ENCODE results near the gene GALNT18. TPM values are rescaled to one million over a fixed set of nuclear protein-coding genes. Genes with fewer than 3 reads are reported as not detected.

Gene GALNT18
- total and polyA plus RNA-seq, 4 donors: 2.1 to 11.0 (median 3.8) TPM

DNA sequence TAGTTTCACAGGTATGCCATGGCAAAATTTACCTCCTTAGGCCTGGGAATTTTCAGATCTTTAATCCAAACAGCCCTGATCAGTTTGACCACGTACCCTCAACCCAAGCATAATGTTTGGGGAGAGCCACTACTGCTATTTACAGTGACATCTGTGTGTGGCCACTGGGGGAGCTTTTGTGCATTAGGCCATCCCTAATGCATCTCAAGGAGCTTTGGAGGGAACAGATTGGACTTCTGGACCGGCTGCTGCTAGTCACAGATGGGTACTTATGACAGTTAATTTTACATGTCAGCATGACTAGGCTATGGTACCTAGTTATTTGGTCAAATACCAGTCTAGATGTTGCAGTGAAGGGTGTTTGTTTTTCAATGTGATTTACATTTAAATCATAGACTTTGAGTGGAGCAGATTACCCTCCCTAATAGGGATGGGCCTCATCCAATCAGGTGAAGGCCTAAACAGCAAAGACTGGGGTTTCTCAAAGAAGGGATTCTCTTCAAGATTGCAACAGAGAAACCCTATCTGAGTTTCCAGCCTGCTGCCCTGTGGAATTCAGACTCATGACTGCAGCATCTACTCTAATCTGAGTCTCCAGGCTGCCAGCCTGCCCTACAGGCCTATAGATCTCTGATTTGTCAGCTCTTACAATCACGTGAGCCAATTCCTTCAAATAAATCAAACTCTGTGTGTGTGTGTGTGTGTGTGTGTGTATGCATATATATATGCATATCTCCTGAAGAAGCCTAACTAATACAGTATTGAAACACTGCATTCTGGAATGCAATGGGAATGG, 38.0 kb upstream of the GALNT18 start:
- no peaks in the 10 kb centered on the region for H3K27me3 ChIP-seq (ENCODE audit: control insufficient read depth in 4 of 4, insufficient read depth in 4 of 4, low read length in 3 of 4)
- WGBS: 90% methylated on average over 3 of the region's 3 CpGs
- H3K36me3 ChIP-seq (ENCODE audit: control insufficient read depth in 4 of 4, insufficient read depth in 3 of 4, low read depth in 1 of 4, low read length in 3 of 4): no peaks in the 10 kb centered on the region
- no peak for DNase-seq (ENCODE audit: low spot score)
- no peak overlapping the region for H3K9ac ChIP-seq (ENCODE audit: low read depth in 1 of 2, low read length in 2 of 2)
- no peak overlapping the region for H3K27ac ChIP-seq (ENCODE audit: low read depth in 1 of 2, low read length in 2 of 2)
- no peaks in the 10 kb centered on the region for H3K9me3 ChIP-seq (ENCODE audit: control insufficient read depth in 4 of 4, low read length in 3 of 4)
- no peak overlapping the region for H3K4me3 ChIP-seq (ENCODE audit: low read depth in 1 of 3, low read length in 3 of 3)
- no peak for TF ChIP-seq FOXA2 (IDR thresholded peaks at IDR 0.05)
- TF ChIP-seq FOXA1 (IDR thresholded peaks at IDR 0.05): no peak
- TF ChIP-seq, protein P1, sequence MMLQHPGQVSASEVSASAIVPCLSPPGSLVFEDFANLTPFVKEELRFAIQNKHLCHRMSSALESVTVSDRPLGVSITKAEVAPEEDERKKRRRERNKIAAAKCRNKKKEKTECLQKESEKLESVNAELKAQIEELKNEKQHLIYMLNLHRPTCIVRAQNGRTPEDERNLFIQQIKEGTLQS (IDR thresholded peaks at IDR 0.05): no peak
- no peak for TF ChIP-seq TAF1 (conservative IDR thresholded peaks at IDR 0.05)
- TF ChIP-seq YY1 (IDR thresholded peaks at IDR 0.05): no peak
- TF ChIP-seq RXRA (IDR thresholded peaks at IDR 0.05): no peak
- no peak for TF ChIP-seq SP1 (IDR thresholded peaks at IDR 0.05)
- TF ChIP-seq ZBTB33 (IDR thresholded peaks at IDR 0.05): no peak
- no peaks in the 10 kb centered on the region for H3K4me1 ChIP-seq (ENCODE audit: control insufficient read depth in 4 of 4, insufficient read depth in 4 of 4, low read length in 3 of 4)

GRCh38 chr11:11657218-11657955, 35.6 kb upstream of the GALNT18 start:
- H3K4me3 ChIP-seq (ENCODE audit: low read depth in 1 of 3, low read length in 3 of 3): no peak overlapping the region
- 69% methylated on average over 6 of the region's 6 CpGs for WGBS
- H3K9me3 ChIP-seq (ENCODE audit: control insufficient read depth in 4 of 4, low read length in 3 of 4): no peaks in the 10 kb centered on the region
- no peaks in the 10 kb centered on the region for H3K27me3 ChIP-seq (ENCODE audit: control insufficient read depth in 4 of 4, insufficient read depth in 4 of 4, low read length in 3 of 4)
- H3K9ac ChIP-seq (ENCODE audit: low read depth in 1 of 2, low read length in 2 of 2): no peak overlapping the region
- no peak overlapping the region for H3K27ac ChIP-seq (ENCODE audit: low read depth in 1 of 2, low read length in 2 of 2)
- H3K36me3 ChIP-seq (ENCODE audit: control insufficient read depth in 4 of 4, insufficient read depth in 3 of 4, low read depth in 1 of 4, low read length in 3 of 4): no peaks in the 10 kb centered on the region
- H3K4me1 ChIP-seq (ENCODE audit: control insufficient read depth in 4 of 4, insufficient read depth in 4 of 4, low read length in 3 of 4): no peaks in the 10 kb centered on the region
- TF ChIP-seq GABPA (IDR thresholded peaks at IDR 0.05 in 1 of 2, conservative IDR thresholded peaks at IDR 0.05 in 1 of 2) (no peak), NR2F2 (IDR thresholded peaks at IDR 0.05) (no peak), EGR1 (IDR thresholded peaks at IDR 0.05; ENCODE audit: low read depth in 2 of 2) (no peak), CTCF (IDR thresholded peaks at IDR 0.05; ENCODE audit: low read depth, low read length, missing input control) (no peak), RAD21 (IDR thresholded peaks at IDR 0.05) (no peak), ZBTB33 (IDR thresholded peaks at IDR 0.05) (no peak)
- TF ChIP-seq, protein P2, sequence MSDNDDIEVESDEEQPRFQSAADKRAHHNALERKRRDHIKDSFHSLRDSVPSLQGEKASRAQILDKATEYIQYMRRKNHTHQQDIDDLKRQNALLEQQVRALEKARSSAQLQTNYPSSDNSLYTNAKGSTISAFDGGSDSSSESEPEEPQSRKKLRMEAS (IDR thresholded peaks at IDR 0.05): no peak
- TF ChIP-seq, protein P1 (IDR thresholded peaks at IDR 0.05): no peak
- no peak for DNase-seq (ENCODE audit: low spot score)

Measured in liver (tissue), 9 donors.